NCI-H2196 treated with DMSO at 0.1 percent for 48 hours (cell line): ENCODE measurements around the gene ERFL.

ENCODE experiments used
- DNase-seq: peaks from one replicate; lab custom pipeline; 2025; ENCODE audit not compliant: unreplicated experiment; lab: John Stamatoyannopoulos, UW

The ERFL gene

GRCh38 chr19:41927497-41928192, 604 bp downstream of the ERFL start:
- no peak for DNase-seq

- DNase-seq: no peak
Measured at GRCh38 chr19:41926763-41927496, 1.3 kb downstream of the ERFL start.

DNA sequence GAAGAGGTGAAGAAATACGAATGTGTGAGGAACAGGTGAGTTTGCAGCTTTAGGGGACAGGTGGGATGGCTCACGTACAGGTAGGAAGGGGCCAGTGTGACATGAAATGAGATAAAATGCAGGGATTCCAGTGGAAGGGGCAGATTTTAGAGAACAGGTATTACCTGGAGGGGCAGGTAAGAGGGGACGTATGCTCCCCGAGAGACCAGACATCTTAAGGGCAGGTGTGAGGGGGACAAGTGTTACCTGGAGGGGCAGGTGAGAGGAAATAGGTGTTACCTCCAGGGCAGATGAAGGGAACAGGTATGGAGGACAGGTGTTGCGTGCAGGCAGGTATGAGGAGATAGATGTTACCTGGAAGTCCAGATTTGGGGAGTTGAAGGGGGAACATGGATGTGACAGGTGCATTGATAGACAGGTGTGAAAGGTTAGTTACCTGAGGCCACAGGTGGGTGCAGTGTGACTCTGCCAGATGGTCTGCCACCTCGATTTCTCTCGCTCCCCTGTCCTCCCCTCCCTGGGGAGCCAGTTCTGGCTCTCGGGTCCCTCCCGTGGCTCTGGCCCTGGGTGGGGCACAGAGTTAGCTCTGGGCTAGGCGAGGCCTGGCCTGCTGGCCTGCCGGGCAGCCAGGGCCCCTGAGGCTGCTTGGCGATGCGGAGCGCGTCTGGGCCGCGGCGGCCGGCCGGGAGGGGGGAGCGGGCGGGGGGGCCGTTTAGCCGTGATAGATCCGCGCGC, 2.1 kb downstream of the ERFL start:
- no peak for DNase-seq

GRCh38 chr19:41925208-41926003, 2.8 kb downstream of the ERFL start:
- no peak for DNase-seq

DNA sequence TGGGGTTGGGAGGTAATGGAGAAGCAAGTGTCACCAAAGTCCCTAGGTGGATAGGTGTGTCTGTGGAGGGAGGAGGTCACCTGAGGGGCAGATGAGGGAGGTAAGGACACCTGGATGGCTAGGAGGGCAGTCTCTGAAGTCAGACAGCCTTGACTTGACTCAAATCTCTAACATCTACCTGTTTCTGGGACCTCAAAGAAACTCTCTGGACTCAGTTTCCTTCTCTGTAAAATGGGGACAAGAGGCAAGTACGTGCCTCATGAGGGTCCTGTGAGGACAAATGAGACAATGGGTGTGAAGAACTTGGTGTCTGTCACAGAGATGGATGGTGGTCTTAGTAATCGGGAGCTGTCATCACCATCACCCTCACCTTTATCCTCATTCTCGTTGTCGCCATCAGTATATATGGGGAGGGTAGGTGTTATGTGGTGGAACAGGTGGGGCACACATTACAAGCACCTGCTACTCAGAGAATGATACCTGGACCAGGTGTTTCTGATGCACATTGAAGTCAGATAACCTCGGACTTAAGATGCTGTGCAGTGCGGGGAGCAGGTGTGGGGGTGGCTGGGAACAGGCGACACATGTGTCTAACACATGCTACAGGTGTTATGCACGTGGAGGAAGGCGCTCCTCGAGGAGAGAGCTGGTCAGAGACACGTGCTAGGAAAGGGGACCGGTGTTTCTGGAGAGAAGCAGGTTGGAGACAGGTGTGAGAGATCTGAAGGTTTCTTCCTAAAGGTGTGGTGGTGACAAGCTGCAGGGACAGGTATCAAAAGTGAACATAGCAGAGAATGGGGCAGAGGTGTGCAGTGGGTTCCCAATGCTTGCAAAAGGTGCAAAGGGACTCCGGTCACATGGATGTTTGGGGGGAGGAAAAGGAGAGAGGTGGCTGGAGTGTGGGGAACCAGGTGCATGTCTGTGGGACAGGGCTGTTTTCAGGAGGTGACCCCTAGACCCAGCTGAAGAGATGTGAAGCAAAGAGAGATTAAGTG, 3.8 kb downstream of the ERFL start:
- DNase-seq: no peak

DNA sequence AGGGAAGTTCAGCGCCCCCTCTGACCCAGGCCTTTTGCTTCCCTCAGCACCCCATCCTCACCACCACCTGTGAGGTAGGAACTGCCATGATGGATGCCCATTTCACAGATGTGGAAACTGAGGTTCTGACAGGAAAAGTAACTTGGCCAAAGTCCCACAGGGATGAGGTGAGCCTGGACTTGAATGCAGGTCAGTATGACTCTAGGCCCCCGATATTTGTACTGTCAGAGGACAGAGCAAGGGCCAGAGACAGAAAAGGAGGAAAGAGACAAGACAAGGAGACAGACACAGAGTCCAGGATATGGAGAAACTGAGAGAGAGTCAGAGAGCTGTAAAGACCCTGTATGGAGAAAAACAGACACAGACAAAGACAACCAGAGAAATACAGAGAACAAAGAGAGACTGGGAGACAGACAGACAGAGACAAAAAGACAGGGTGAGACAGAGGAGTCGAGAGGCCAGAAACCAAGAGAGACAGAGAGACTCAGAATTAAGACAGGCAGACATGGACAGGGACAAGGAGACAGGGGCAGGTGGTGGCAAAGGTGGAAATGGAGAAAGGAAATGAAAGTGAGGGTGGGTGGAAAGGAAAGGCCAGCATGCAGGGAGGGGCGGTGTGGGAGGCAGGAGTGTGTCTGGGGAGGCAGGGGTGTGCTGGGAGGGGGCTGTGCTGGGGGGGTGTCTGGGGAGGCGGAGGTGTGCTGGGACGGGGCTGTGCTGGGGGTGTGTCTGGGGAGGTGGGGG, 5.0 kb downstream of the ERFL start:
- no peak for DNase-seq

DNA sequence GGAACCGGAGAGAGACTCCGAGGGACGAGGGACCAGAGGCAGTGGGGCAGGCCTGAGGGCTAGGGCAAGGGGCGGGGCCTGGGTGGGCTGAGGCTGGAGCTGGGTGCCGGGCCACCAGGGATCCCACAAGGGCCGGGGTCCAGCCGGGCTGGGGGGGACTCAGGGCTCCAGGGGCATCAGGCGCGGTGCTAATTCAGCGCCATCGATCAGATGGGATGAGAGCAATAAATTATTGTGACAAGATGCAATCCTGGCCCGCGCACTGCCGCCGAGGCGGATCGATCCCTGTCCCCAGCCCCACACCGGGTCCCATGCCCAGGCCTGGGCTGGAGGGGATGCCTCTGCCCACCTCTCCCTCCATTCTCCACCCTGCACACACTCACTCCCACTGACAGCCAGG, 5.7 kb downstream of the ERFL start:
- no peak for DNase-seq

DNA sequence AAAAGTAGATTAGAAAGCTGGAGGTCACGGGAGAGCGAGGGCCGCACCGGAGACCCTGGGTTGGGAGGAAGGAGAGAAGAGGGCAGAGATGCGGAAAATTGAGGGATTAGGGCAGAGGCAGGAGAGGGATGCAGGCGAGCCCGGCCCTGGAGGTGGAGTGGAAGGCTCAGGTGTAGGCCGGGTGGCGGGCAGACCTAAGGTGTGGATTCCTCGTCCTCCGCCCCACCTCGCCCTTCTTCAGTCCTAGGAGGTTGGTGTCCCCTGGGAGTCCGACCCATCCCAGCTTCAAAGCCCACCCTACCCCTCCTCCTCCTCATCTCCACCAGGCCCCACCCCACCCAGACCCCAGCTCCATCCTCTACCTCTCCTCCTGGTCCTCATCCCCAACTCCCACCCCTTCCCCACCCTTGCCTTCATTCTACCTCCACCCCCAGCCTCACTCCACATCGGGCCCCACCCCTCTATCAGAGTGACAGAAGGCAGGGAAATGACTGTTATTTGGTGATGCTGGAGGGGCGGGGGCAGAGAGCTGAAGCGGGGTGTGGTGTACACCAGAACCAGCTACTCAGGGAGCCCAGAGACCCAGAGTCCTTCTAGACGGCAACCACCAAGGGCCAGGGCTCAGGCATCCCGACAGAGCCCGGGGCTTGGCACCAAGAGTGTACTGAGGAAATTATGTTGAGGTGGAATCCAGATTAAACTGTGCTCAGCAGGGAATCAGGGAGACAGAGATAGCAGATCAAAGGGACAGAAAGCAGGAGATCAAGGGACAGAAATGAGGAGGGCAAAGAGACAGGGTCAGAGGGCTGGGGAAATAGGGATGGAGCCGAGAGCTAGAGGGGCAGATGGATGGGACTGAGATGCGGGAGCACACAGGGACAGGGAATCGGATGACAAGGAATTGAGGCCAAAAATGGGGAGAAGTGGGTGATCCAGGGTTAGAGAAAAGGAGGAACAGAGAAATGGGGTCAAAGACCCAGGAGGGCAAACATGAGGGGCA, 6.4 kb downstream of the ERFL start:
- DNase-seq: no peak

GRCh38 chr19:41920882-41921576, 7.2 kb downstream of the ERFL start:
- no peak for DNase-seq

GRCh38 chr19:41919948-41920712, 8.1 kb downstream of the ERFL start:
- no peak for DNase-seq

GRCh38 chr19:41918653-41919244, 9.5 kb downstream of the ERFL start:
- DNase-seq: no peak

GRCh38 chr19:41918095-41918494, 10.2 kb downstream of the ERFL start:
- DNase-seq: no peak

GRCh38 chr19:41917676-41918075, 10.6 kb downstream of the ERFL start:
- no peak for DNase-seq

DNA sequence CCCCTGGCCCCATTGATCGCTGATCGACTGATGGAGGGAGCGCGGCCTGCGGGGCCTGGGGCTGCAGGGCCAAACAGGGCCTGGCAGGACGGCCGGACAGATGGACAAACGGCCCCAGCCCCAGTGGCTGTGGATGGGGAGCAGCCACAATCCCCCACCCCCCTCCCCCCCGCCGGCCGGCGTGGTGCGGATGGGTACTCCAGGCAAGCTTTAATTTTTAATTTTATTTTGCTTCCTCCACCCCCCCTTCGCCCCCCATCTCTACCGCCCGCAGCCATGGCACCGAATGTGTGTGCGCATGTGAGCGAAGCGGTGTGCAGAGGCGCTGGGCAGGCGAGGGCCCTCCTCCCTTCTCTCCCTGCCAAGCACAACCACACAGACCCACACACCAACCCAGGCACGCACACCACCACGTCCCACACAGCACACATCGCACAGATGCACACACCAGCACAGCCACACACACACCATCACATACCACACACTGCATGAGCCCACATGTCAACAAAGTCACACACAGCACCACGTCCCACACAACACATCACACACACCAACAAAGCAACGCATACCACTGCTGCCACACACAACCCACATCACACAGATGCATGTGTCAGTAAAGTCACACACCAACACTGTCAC, 12.4 kb downstream of the ERFL start:
- no peak for DNase-seq

DNA sequence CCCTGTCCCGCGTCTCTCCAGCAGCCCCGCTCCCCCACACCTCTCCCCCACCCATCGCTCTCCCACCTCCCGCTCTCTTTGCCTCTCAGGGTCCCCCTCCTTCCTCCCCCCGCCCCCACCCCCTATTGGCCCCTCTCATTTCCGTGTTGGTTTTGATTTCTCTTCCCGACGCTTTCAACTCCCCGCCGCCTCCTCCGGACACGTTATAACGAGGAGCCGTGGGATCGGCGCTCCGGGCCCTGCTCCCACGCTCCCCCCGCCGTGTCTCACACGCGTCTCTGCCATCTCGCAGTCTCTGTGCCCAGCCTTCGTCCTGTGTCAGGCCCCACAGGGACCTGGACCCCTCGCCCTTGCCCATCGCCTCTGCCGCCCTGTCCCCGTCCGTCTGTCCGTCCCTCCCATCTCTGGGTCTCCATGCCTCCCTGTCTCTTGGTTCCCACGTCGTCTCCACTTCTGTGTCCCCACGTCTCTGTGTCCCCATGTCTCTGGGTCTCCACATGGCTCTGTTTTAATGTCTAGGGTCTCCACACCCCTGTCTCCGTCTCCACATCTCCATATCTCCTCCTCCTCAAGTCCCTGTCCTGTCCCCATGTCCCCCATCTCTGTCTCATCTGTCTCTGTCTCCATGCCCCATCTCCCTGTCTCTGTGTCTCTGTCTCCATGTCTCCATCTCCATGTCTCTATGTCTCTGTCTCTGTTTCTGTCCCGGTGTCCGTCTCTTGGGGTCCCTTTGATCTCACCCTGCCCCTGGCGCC, 13.1 kb downstream of the ERFL start:
- no peak for DNase-seq
